HG02970 (cell line): ENCODE results near the gene FOXO3B.
"Not testable (repeated sequence)": the region's sequence is repeated elsewhere in the genome, so short reads cannot be mapped to it uniquely, and the experiment has no call there.

Experiments used
- ATAC-seq: cut with Tn5 transposase; IDR thresholded peaks from one replicate; pipeline ENCODE4 v1.9.1; 2021; ENCODE audit warnings: mild to moderate bottlenecking, moderate library complexity, moderate number of reproducible peaks; ENCODE audit not compliant: unreplicated experiment, low FRiP score

Gene FOXO3B

GRCh38 chr17:18681767-18682571 is at the start of gene FOXO3B:
FOXO3B (minus strand) TSS chr17:18682314; CDS start chr17:18681651, 663 bp downstream.
- ATAC-seq = peak; percentile 84

- not testable (repeated sequence) for ATAC-seq
Measured at GRCh38 chr17:18723509-18723908, 41.4 kb upstream of the FOXO3B start.

GRCh38 chr17:18722612-18723011 is 40.5 kb upstream of the FOXO3B start:
- ATAC-seq = not testable (repeated sequence)

- ATAC-seq = not testable (repeated sequence)
Measured at GRCh38 chr17:18721775-18722547, 39.8 kb upstream of the FOXO3B start.

- not testable (repeated sequence) for ATAC-seq
Measured at GRCh38 chr17:18719428-18720110, 37.5 kb upstream of the FOXO3B start.

- ATAC-seq = not testable (repeated sequence)
Measured at GRCh38 chr17:18718643-18719427, 36.7 kb upstream of the FOXO3B start.

GRCh38 chr17:18712354-18712999 is 30.4 kb upstream of the FOXO3B start:
- not testable (repeated sequence) for ATAC-seq

- ATAC-seq = not testable (repeated sequence)
Measured at GRCh38 chr17:18708215-18708614, 26.1 kb upstream of the FOXO3B start.

GRCh38 chr17:18705955-18706354 is 23.8 kb upstream of the FOXO3B start:
- not testable (repeated sequence) for ATAC-seq

- ATAC-seq = not testable (repeated sequence)
Measured at GRCh38 chr17:18698473-18699103, 16.5 kb upstream of the FOXO3B start.

- not testable (repeated sequence) for ATAC-seq
Measured at GRCh38 chr17:18695143-18695542, 13.0 kb upstream of the FOXO3B start.

- ATAC-seq = not testable (repeated sequence)
Measured at GRCh38 chr17:18682668-18683067, 554 bp upstream of the FOXO3B start.

GRCh38 chr17:18677381-18677780 is 4.7 kb downstream of the FOXO3B start:
- not testable (repeated sequence) for ATAC-seq

- not testable (repeated sequence) for ATAC-seq
Measured at GRCh38 chr17:18676928-18677327, 5.2 kb downstream of the FOXO3B start.

- ATAC-seq = not testable (repeated sequence)
Measured at GRCh38 chr17:18672395-18673227, 9.5 kb downstream of the FOXO3B start.

- not testable (repeated sequence) for ATAC-seq
Measured at GRCh38 chr17:18668625-18669024, 13.5 kb downstream of the FOXO3B start.

GRCh38 chr17:18667535-18667934 is 14.6 kb downstream of the FOXO3B start:
- ATAC-seq = not testable (repeated sequence)

- not testable (repeated sequence) for ATAC-seq
Measured at GRCh38 chr17:18666326-18666725, 15.8 kb downstream of the FOXO3B start.
